Measurements from ENCODE around the gene DEPDC7.

- TF ChIP-seq CTCF (IDR thresholded peaks at IDR 0.05) (no peak), EZH2 (IDR thresholded peaks at IDR 0.05; ENCODE audit: borderline replicate concordance, insufficient read depth, low read depth, low read length, poor library complexity, severe bottlenecking) (no peak)
These were observed 47.7 kb downstream of the DEPDC7 start for GRCh38 chr11:33063326-33063881.

Data from B cell (primary cell).